NT2/D1 (cell line): ENCODE data around the gene PTPN14.

Experiments used
- DNase-seq: peaks from one replicate; pipeline ENCODE4 v3.0.0-alpha.2; 2011; ENCODE audit warnings: low read depth, low spot score
- H3K27me3 ChIP-seq: 2 replicates; pipeline ENCODE4 v1.6.0; 2011; ENCODE audit warnings: mild to moderate bottlenecking; ENCODE audit not compliant: insufficient read length, insufficient read depth
- H3K36me3 ChIP-seq: 2 replicates; pipeline ENCODE4 v1.6.1; 2011; ENCODE audit warnings: mild to moderate bottlenecking, low read length, mixed read lengths; ENCODE audit not compliant: insufficient read depth, insufficient read length
- H3K4me1 ChIP-seq: 2 replicates; pipeline ENCODE4 v1.5.1; 2011; ENCODE audit not compliant: insufficient read depth, insufficient read length
- H3K4me3 ChIP-seq: 2 replicates; pipeline ENCODE4 v1.5.1; 2011; ENCODE audit warnings: low read depth; ENCODE audit not compliant: insufficient read length
- H3K9ac ChIP-seq: 2 replicates; pipeline ENCODE4 v1.6.0; 2011; ENCODE audit warnings: low read depth; ENCODE audit not compliant: insufficient read length
- H3K9me3 ChIP-seq: 2 replicates; pipeline ENCODE4 v1.5.1; 2011; ENCODE audit warnings: mild to moderate bottlenecking, low read length; ENCODE audit not compliant: insufficient read depth
- SUZ12 ChIP-seq: IDR thresholded peaks from 2 replicates; pipeline ENCODE4 v1.6.1; 2011; ENCODE audit not compliant: insufficient read length, insufficient read depth; ENCODE audit errors: extremely low read depth
- YY1 ChIP-seq: IDR thresholded peaks from 2 replicates; pipeline ENCODE4 v1.6.1; 2011; ENCODE audit not compliant: insufficient read length, insufficient read depth
- ZNF274 ChIP-seq: IDR thresholded peaks from 2 replicates; pipeline ENCODE4 v1.6.1; 2011; ENCODE audit warnings: mild to moderate bottlenecking, low read depth, low read length

Gene PTPN14

GRCh38 chr1:214317300-214317699 is 234.1 kb downstream of the PTPN14 start:
- peak; percentile 96 for DNase-seq
- TF ChIP-seq ZNF274 (no peak), SUZ12 (no peak), YY1 (no peak)
- Histone ChIP-seq H3K4me3 (no peak overlapping the region), H3K9ac (no peak overlapping the region), H3K9me3 (no peaks in the 10 kb centered on the region), H3K36me3 (peaks cover 59% of the 10 kb centered on the region), H3K4me1 (peaks cover 13% of the 10 kb centered on the region), H3K27me3 (no peaks in the 10 kb centered on the region)

DNA sequence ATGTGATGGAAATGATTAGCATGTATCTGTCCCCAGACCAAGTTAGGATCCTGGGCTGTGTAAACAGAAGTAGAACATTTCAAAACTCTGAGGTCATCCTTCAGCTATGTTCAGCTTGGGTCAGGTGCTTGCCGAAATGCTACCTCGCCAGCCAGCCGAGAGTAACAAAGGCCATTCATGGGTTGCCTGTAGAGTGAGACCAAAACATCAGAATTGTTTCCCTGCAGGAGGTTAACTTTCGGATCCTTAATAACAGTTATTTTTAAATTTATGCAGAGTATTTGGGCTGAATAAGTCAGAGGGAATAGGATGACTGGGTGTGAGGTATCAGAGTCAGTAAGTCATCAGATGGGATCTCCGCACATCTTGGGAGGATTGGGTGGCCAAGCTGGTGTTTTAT is 234.8 kb downstream of the PTPN14 start:
- H3K27me3 ChIP-seq: no peaks in the 10 kb centered on the region
- peak; percentile 96 for DNase-seq
- H3K4me3 ChIP-seq: no peak overlapping the region
- H3K9me3 ChIP-seq: no peaks in the 10 kb centered on the region
- TF ChIP-seq ZNF274 (no peak), YY1 (no peak), SUZ12 (no peak)
- peaks cover 52% of the 10 kb centered on the region for H3K36me3 ChIP-seq
- peaks cover 11% of the 10 kb centered on the region for H3K4me1 ChIP-seq
- H3K9ac ChIP-seq: no peak overlapping the region

DNA sequence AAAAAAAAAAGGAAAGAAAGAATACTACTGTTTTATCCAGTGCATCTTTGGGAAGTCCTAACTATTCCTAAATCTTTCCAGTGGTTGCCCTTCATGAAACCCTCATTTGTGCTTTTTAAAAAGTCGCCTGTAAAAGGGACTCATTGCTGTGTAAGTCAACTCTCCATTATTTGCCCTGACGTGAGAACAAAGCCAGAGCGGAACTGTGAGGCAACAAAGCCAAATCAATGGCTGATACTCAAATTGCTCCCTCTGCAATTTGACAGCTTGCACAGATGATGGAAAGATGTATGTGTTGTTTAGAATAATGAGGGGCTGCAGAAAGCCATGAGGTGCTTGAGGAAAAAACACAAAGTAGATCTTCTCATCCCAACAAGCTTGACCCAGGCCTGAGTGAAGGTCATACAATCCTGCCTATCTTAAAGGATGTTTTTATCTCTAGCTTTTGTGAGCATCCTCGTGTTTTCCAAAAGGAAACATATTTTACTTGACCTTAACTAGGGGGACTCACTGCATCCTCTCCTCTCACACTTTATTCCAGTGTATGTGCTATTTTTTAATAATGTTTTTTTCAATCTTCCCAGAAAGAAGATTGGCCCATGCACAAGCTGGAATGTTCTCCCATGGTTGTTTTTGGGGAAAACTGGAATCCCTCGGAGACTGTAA is 237.1 kb downstream of the PTPN14 start:
- TF ChIP-seq SUZ12: no peak
- TF ChIP-seq YY1: no peak
- DNase-seq: no peak
- Histone ChIP-seq H3K9me3 (no peaks in the 10 kb centered on the region), H3K27me3 (no peaks in the 10 kb centered on the region), H3K4me1 (peaks cover 8% of the 10 kb centered on the region), H3K4me3 (no peak overlapping the region), H3K9ac (no peak overlapping the region), H3K36me3 (peaks cover 33% of the 10 kb centered on the region)

- no peaks in the 10 kb centered on the region for H3K9me3 ChIP-seq
- no peak for DNase-seq
- H3K9ac ChIP-seq: no peak overlapping the region
- no peaks in the 10 kb centered on the region for H3K27me3 ChIP-seq
- peaks cover 8% of the 10 kb centered on the region for H3K4me1 ChIP-seq
- no peak for TF ChIP-seq ZNF274
- TF ChIP-seq SUZ12: no peak
- TF ChIP-seq YY1: no peak
- no peak overlapping the region for H3K4me3 ChIP-seq
- H3K36me3 ChIP-seq: peaks cover 33% of the 10 kb centered on the region
Measured at GRCh38 chr1:214312530-214313051, 238.8 kb downstream of the PTPN14 start.

DNA sequence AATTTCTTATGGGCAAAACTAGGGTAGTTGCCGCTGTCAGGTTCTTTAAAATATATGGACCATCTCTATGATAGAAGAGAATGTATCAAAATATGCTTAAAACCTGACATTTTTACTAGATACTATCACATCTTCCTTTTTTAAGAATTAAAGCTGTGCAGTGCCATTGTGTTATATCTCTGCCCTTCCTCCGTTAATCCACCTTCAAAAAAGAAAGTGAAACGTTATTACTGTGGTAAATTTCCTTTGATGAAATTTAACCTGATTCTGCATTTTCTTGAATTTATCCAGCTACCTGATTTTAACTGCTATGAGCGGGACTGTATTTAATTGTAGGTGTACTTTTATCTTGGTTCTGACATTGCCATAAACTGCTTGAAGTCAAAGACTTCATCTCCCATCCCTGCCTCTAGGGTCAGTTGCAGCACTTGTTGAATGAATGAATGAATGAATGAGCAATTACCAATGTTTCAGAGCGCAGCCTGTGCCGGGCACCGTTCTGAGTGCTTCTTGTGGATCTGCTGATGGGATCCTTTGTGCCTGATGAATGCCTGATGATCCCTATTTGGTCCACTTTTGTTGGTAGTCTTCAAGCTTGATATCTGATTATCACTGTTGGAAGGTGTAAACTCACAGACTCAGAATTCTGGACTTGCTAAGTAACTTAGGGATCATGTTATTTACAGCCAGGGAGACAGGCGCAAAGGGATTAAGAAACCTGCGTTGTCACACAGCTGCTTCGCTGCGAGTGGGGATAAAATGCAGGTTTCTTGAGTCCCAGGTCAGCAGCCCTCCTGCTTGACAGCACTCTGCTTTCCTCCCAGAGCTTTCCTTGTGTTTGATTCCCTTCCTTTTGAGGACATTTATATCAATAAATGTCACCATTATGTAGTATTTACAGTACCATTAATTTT is 240.4 kb downstream of the PTPN14 start:
- Histone ChIP-seq H3K9me3 (no peaks in the 10 kb centered on the region), H3K9ac (no peak overlapping the region), H3K27me3 (no peaks in the 10 kb centered on the region), H3K36me3 (peaks cover 36% of the 10 kb centered on the region), H3K4me1 (peaks cover 8% of the 10 kb centered on the region), H3K4me3 (no peak overlapping the region)
- DNase-seq: no peak
- TF ChIP-seq SUZ12 (no peak), YY1 (no peak), ZNF274 (no peak)

- no peak for DNase-seq
- Histone ChIP-seq H3K4me1 (peaks cover 5% of the 10 kb centered on the region), H3K9me3 (no peaks in the 10 kb centered on the region), H3K36me3 (peaks cover 31% of the 10 kb centered on the region), H3K9ac (no peak overlapping the region), H3K27me3 (no peaks in the 10 kb centered on the region), H3K4me3 (no peak overlapping the region)
- TF ChIP-seq SUZ12 (no peak), YY1 (no peak), ZNF274 (no peak)
Measured at GRCh38 chr1:214310010-214310409, 241.4 kb downstream of the PTPN14 start.

GRCh38 chr1:214306269-214306668 is 245.1 kb downstream of the PTPN14 start:
- Histone ChIP-seq H3K27me3 (no peaks in the 10 kb centered on the region), H3K4me1 (peaks cover 5% of the 10 kb centered on the region), H3K4me3 (no peak overlapping the region), H3K9me3 (no peaks in the 10 kb centered on the region), H3K9ac (no peak overlapping the region), H3K36me3 (peaks cover 22% of the 10 kb centered on the region)
- no peak for DNase-seq
- TF ChIP-seq ZNF274 (no peak), YY1 (no peak), SUZ12 (no peak)
